GM12892 (cell line): ENCODE data around the gene PPP1R13B.
A peak's percentile ranks its signal among the peaks of the same experiment; 100 is the strongest.

Source experiments
- POLR2A ChIP-seq: IDR thresholded peaks from 2 replicates; pipeline ENCODE4 v1.6.1; 2011; ENCODE audit warnings: low read depth, low read length, control low read depth
- POLR2AphosphoS5 ChIP-seq: IDR thresholded peaks from 2 replicates; pipeline ENCODE4 v1.6.1; 2011; ENCODE audit warnings: low read depth, low read length, control low read depth
- TAF1 ChIP-seq: IDR thresholded peaks from 2 replicates; pipeline ENCODE4 v1.6.1; 2011; ENCODE audit warnings: low read depth, mild to moderate bottlenecking, control low read depth, low read length, borderline replicate concordance

GRCh38 chr14:103708750-103709187 is 138.6 kb downstream of the PPP1R13B start:
- TF ChIP-seq POLR2AphosphoS5 (peak; percentile 46; the same call in 1 of the 2 replicates), POLR2A (no peak), TAF1 (no peak)
